UCSD-AML1 (cell line): ENCODE results near the gene BCAS4.
"Not testable (repeated sequence)": the region's sequence is repeated elsewhere in the genome, so short reads cannot be mapped to it uniquely, and the experiment has no call there.

Experiments used
- DNase-seq: peaks from one replicate; lab custom pipeline; 2025; ENCODE audit not compliant: unreplicated experiment; lab: John Stamatoyannopoulos, UW

The BCAS4 gene

DNA sequence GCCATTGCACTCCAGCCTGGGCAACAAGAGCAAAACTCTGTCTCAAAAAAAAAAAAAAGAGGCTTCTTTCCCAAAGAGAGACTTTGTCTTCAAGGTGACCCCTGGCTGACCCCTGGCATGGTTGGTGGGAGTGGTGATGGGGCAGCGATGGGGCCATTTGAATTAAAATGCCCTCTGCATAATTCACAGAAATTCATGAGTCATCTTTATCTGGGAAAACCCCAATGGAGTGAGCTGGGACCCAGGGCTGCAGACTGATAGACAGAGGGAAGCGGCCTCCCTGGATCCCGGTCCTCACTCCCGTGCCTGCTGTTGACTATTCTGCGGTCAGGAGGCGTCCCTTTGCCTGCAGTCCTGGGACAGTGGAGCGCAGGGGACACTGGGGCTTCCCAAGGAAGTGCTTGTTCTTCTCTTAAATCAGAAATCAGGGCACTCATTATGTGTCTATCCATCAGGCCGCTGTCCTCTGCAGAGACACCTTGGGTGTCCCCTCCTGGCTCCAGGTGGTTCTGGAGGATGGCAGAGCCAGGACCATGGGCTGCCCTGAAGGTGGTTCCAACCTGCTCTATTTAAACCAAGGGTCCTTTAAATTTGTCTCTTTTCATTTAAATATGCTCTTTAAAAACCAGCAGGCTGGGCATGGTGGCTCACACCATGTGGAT lies 23.3 kb upstream of the BCAS4 start:
- not testable (repeated sequence) for DNase-seq

DNA sequence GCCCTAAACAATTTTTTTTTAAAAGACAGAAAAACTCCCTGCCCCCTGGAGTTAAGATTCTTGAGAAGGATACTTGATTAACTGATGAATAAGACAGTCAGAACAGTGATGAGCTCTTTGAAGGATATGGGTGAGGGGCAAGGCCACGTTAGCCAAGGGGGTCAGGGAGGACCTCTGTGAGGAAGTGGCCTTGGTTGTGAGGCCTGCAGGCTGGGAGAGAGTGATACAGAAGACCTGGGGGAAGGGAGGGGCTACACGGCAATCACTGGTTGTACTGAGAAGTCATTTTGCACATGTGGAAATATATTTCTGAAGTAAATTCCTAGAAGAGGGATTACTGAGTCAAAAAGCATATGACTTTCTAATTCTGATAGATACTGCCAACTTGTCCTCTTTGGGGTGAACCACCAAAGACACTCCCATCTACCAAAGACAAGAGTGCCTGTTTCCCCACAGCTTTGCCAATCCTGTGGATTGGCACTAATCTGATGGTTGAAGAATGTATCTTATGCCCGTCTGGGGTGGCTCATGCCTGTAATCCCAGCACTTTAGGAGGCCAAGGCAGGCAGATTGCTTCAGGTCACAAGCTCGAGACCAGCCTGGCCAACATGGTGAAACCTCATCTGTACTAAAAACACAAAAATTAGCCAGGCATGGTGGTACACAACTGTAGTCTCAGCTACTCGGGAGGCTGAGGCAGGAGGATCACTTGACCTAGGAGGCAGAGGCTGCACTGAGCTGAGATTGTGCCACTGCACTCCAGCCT lies 22.3 kb upstream of the BCAS4 start:
- no peak for DNase-seq

DNA sequence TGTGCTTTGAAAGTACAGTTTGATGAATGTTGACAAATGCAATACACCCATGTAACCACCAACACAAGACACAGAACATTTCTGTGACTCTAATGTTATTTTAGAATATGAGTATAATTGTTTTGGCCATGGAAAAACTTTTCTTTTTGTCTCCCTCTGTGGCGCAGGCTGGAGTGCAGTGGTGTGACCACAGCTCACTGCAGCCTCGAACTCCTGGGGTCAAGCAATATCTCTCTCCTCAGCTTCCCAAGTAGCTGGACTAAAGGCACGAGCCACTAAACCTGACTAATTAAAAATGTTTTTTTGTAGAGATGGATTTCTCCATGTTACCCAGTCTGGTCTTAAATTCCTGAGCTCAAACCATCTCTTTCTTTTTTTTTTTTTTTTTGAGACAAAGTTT lies 20.3 kb upstream of the BCAS4 start:
- no peak for DNase-seq

DNA sequence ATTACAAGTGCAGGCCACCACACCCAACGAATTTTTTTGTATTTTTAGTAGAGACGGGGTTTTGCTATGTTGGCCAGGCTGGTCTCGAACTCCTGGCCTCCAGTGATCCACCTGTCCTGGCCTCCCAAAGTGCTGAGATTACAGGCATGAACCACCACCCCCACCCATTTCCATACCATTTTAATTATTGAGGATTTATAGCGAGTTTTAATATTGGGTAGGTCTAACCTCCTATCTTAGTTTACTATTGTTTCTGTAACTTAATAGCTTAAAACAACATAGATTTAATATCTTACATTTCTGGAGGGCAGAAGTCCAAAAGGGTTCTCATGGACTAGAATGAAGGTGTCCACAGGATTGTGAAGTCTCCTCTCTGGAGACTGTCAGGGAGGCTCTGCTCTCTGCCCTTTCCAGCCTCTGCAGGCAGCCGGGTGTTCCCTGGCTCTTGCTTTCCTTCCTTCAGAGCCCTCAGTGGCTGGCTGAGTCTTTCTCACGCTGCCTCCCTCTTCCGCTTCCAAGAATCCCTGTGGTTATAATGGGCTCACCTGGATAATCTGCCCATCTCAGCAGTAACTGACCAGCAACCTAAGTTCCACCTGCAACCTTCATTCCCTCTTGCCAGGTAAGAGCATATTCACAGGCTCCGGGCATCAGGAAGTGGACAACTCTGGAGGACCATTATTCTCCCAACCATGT lies 18.6 kb upstream of the BCAS4 start:
- DNase-seq, result no peak

DNA sequence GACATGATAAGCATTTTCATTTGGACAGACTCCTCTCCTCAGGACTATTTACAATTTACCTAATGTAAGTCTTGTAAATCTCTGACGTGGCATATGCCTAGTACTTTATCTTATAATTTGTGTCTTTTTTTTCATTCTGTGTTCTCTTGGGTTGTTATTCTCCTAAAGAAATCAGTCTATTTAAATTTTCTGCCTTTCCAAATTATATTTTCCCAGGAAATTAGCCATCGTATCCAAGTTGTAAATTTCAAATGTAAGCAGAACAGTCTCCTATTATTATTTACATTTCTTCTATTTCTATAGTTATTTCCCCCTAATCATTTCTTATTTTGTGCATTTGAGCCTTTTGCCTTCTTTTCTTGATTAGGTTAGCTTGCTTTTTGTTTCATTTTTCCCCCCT lies 17.5 kb upstream of the BCAS4 start:
- DNase-seq, result no peak

- DNase-seq, result not testable (repeated sequence)
Measured at GRCh38 chr20:50778994-50779393, 15.9 kb upstream of the BCAS4 start.

- DNase-seq, result no peak
Measured at GRCh38 chr20:50783390-50783789, 11.5 kb upstream of the BCAS4 start.

- no peak for DNase-seq
Measured at GRCh38 chr20:50783903-50784302, 11.0 kb upstream of the BCAS4 start.

DNA sequence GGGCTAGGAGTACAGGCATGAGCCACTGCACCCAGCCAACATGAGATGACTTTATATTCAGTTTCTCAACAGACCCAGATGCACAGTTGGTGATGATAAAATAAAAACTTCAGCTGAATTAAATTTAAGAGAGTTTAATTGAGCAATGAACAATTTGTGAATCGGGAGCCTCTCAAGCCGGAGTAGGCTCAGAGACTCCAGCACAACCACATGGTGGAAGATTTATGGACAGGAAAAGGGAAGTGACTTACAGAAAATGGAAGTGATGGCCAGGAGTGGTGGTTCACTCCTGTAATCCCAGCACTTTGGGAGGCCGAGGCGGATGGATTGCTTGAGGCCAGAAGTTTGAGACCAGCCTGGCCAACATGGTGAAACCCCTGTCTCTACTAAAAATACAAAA lies 10.4 kb upstream of the BCAS4 start:
- DNase-seq, result no peak

DNA sequence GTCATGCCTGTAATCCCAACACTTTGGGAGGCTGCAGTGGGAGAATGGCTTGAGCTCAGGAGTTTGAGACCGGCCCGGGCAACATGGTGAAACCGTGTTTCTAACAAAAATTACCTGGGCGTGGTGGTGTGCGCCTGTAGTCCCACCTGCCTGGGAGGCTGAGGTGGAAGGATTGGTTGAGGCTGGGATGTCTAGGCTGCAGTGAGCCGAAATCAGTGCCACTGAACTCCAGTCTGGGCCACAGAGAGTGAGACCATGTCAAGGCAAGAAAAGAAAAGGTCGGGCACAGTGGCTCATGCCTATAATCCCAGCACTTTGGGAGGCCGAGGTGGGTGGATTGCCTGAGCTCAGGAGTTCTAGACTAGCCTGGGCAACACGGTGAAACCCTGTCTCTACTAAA lies 8.2 kb upstream of the BCAS4 start:
- DNase-seq, result no peak

DNA sequence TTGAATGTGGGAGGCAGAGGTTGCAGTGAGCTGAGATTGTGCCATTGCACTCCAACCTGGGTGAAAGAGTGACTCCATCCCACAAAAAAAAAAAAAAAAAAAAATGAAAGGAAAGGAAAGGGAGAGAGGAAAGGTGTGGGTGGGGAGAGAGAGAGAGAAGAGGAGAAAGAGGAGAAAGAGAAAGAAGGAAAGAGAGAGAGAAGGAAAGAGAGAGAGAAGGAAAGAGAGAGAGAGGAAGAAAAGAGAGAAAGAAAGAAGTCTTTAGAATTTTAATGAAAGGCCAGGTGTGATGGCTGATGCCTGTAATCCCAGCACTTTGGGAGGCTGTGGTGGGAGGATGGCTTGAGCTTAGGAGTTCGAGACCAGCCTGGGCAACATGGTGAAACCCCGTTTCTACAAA lies 7.7 kb upstream of the BCAS4 start:
- no peak for DNase-seq

- DNase-seq, result no peak
Measured at GRCh38 chr20:50788045-50788991, 6.5 kb upstream of the BCAS4 start.

DNA sequence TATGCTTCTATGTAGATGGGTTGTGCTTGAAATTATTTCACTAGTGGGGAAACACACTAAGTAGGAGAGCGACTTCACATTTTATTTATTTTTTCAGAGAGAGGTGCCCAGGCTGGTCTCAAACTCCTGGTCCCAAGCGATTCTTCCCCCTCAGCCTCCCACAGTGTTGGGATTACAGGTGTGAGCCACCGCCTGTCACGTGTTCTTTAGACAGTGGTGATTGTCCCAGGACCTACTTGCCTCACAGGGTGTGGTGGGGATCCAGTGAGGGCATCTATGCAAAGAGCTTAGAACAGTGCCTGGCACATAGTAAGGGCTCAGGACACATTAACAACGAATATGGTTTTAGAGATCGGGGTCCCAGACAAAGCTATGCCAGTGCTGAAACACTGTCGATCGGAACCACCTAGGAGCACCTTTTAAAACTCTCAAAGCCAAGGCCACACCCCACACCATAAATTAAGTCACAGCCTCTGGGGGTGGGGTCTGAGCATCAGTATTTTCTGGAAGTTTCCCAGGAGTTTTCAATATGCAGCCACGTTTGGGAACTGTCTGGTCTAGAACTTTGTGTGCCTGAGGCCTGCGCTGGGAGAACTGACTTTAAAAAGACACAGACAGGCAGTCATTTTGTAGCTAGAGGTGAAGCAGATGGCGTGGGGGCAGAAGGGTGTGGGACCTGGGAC lies 4.8 kb upstream of the BCAS4 start:
- DNase-seq, result no peak

DNA sequence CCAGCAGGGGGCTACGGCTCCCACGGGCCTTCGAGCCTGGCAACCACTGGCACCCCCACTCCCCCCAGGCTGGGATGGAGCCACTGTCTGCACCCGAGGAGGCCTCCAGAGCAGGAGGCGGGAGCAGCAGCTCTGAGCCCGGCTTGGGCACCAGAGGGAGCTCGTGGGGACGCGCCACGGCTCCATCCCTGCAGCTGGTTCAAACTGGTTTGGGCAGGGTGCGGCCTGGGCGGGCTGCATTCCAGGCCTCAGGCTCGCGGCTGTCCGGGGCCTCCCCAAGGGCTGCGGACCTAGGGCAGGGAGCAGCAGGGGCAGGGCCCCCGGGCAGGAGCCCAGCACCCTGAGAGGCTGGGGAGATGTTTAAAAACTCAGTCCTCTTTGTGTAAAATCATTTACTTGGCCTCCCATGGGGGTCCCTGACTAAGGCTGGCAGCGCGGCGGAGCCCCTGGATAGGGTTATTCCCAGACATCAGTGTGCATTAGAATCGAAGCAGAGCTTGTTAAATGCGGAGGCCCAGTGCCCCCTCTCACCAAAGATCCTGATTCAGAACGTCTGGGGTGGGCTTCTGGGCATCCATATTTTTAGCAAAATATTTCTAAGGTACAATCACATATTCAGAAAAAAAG lies 4.1 kb upstream of the BCAS4 start:
- peak; percentile 88 for DNase-seq

- DNase-seq, result no peak
Measured at GRCh38 chr20:50792708-50793574, 1.9 kb upstream of the BCAS4 start.

GRCh38 chr20:50793575-50794016 lies 1.3 kb upstream of the BCAS4 start:
- DNase-seq, result peak; percentile 46

GRCh38 chr20:50794181-50794845 lies 548 bp upstream of the BCAS4 start:
- no peak for DNase-seq

GRCh38 chr20:50797142-50797541 lies 2.3 kb downstream of the BCAS4 start:
- no peak for DNase-seq
